ENCODE data around the gene GLT8D1. TPM values are rescaled to one million over a fixed set of nuclear protein-coding genes. Genes with fewer than 3 reads are reported as not detected.
A peak's percentile ranks its signal among the peaks of the same experiment; 100 is the strongest.

The GLT8D1 gene
- total and polyA plus RNA-seq, 2 of the 13 experiments (the other 11 are each of a cell fraction or from before 2014, with no cell fraction given): 110 to 121 TPM

DNA sequence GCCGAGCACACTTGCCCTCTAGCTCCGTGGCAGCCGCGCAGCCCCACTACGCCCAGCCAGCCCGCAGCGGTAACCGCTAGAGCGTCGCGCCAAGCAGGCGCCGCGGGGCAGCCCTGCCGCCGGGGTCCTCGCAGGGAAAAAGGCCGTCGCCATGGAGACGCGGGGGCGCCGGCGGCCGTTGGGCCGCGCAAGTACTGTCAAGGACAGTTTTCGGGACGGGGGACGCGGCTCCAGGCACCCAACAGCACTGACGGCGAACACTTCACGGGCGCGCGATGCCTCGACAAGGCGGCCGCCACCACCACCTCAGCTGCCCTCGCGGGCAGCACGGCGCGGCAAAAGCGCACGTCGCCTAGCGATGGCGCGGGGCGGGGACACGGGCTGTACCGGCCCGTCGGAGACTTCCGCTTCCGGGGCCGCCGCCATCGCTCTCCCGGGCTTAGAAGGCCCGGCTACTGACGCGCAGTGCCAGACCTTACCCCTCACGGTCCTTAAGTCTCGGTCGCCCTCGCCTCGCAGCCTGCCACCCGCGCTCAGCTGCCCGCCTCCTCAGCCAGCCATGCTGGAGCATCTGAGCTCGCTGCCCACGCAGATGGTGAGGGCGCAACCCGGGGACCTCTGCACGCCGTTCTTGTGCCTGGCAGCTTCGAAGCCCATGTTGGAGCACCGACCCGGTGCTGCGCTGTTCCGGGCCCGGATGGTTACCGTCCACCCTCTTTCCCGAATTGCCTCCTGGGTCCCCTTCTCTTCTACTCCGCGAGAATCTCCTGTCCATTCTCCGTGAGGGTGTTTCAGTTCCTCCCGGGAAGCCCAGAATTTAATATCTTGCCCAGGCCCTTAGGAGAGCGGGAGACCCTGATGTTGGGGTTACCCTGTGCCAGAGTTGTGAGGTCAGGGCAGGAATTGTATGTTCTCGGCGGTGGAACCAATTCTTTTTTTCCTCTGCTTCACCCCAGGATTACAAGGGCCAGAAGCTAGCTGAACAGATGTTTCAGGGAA, at the start of gene GLT8D1, which contains the start of gene SPCS1 (continued):
- TF ChIP-seq PCBP2 (optimal IDR thresholded peaks at IDR 0.05; ENCODE audit: low read depth, low read length, poor library complexity, severe bottlenecking) (no peak), ZNF34 (CRISPR knock-in tag; IDR thresholded peaks at IDR 0.05; ENCODE audit: borderline replicate concordance) (no peak; the same call in 1 of the 2 replicates), HIVEP1 (CRISPR knock-in tag; IDR thresholded peaks at IDR 0.05) (peak; percentile 62; the same call in 1 of the 2 replicates), REXO4 (CRISPR knock-in tag; IDR thresholded peaks at IDR 0.05; ENCODE audit: borderline replicate concordance) (no peak), HCFC1 (IDR thresholded peaks at IDR 0.05; ENCODE audit: low read depth, low read length) (peak; percentile 58), ZSCAN12 (CRISPR knock-in tag; IDR thresholded peaks at IDR 0.05) (peak; percentile 64; the same call in 1 of the 2 replicates), ZFP41 (CRISPR knock-in tag; IDR thresholded peaks at IDR 0.05; ENCODE audit: borderline replicate concordance) (no peak; the same call in 1 of the 2 replicates), HHEX (CRISPR knock-in tag; IDR thresholded peaks at IDR 0.05) (no peak), PRPF4 (IDR thresholded peaks at IDR 0.05; ENCODE audit: low read depth, low read length, poor library complexity, severe bottlenecking) (no peak), ZFP82 (CRISPR knock-in tag; IDR thresholded peaks at IDR 0.05; ENCODE audit: borderline replicate concordance) (peak; percentile 98), ELF4 (CRISPR knock-in tag; IDR thresholded peaks at IDR 0.05; ENCODE audit: borderline replicate concordance) (peak; percentile 62; the same call in 1 of the 2 replicates), ELF1 (CRISPR knock-in tag; IDR thresholded peaks at IDR 0.05) (peak; percentile 79), SYNCRIP (IDR thresholded peaks at IDR 0.05; ENCODE audit: insufficient read depth, low read depth, low read length) (no peak), ZNF652 (CRISPR knock-in tag; IDR thresholded peaks at IDR 0.05; ENCODE audit: borderline replicate concordance, low read depth) (no peak)
- TF ChIP-seq, protein P1, sequence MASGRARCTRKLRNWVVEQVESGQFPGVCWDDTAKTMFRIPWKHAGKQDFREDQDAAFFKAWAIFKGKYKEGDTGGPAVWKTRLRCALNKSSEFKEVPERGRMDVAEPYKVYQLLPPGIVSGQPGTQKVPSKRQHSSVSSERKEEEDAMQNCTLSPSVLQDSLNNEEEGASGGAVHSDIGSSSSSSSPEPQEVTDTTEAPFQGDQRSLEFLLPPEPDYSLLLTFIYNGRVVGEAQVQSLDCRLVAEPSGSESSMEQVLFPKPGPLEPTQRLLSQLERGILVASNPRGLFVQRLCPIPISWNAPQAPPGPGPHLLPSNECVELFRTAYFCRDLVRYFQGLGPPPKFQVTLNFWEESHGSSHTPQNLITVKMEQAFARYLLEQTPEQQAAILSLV (CRISPR knock-in tag; IDR thresholded peaks at IDR 0.05; ENCODE audit: borderline replicate concordance): peak; percentile 84
- TF ChIP-seq, protein P2, sequence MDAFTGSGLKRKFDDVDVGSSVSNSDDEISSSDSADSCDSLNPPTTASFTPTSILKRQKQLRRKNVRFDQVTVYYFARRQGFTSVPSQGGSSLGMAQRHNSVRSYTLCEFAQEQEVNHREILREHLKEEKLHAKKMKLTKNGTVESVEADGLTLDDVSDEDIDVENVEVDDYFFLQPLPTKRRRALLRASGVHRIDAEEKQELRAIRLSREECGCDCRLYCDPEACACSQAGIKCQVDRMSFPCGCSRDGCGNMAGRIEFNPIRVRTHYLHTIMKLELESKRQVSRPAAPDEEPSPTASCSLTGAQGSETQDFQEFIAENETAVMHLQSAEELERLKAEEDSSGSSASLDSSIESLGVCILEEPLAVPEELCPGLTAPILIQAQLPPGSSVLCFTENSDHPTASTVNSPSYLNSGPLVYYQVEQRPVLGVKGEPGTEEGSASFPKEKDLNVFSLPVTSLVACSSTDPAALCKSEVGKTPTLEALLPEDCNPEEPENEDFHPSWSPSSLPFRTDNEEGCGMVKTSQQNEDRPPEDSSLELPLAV (CRISPR knock-in tag; conservative IDR thresholded peaks at IDR 0.05; ENCODE audit: low read depth): no peak
- TF ChIP-seq, protein P3, sequence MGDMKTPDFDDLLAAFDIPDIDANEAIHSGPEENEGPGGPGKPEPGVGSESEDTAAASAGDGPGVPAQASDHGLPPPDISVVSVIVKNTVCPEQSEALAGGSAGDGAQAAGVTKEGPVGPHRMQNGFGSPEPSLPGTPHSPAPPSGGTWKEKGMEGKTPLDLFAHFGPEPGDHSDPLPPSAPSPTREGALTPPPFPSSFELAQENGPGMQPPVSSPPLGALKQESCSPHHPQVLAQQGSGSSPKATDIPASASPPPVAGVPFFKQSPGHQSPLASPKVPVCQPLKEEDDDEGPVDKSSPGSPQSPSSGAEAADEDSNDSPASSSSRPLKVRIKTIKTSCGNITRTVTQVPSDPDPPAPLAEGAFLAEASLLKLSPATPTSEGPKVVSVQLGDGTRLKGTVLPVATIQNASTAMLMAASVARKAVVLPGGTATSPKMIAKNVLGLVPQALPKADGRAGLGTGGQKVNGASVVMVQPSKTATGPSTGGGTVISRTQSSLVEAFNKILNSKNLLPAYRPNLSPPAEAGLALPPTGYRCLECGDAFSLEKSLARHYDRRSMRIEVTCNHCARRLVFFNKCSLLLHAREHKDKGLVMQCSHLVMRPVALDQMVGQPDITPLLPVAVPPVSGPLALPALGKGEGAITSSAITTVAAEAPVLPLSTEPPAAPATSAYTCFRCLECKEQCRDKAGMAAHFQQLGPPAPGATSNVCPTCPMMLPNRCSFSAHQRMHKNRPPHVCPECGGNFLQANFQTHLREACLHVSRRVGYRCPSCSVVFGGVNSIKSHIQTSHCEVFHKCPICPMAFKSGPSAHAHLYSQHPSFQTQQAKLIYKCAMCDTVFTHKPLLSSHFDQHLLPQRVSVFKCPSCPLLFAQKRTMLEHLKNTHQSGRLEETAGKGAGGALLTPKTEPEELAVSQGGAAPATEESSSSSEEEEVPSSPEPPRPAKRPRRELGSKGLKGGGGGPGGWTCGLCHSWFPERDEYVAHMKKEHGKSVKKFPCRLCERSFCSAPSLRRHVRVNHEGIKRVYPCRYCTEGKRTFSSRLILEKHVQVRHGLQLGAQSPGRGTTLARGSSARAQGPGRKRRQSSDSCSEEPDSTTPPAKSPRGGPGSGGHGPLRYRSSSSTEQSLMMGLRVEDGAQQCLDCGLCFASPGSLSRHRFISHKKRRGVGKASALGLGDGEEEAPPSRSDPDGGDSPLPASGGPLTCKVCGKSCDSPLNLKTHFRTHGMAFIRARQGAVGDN (CRISPR knock-in tag; IDR thresholded peaks at IDR 0.05): peak; percentile 95

Data from HepG2 (cell line).